Measurements from ENCODE around the gene SMAP1. TPM values are rescaled to one million over a fixed set of nuclear protein-coding genes. Genes with fewer than 3 reads are reported as not detected.
"Not testable (repeated sequence)": the region's sequence is repeated elsewhere in the genome, so short reads cannot be mapped to it uniquely, and the experiment has no call there.

The SMAP1 gene
- total RNA-seq, 4 donors from 2014 or later: 29.4 to 36.6 (median 35.8) TPM

- Histone ChIP-seq H3K4me1 (peaks cover 17 to 64% of the 10 kb centered on the region in 2 donors), H3K36me3 (no peaks in the 10 kb centered on the region), H3K27ac (peak overlapping the region in 2 of 4 donors; percentile 71 to 73), H3K27me3 (no peaks in the 10 kb centered on the region), H3K9me3 (no peaks in the 10 kb centered on the region), H3K4me3 (no peak overlapping the region)
- intact Hi-C loops (cut with DNase I; ENCODE audit: low total_unique reads): no loop called here
- DNase-seq: no peak
- in situ Hi-C loops (cut with MboI; ENCODE audit: low sequenced_read_pairs in 4 of 4): no loop called here
- TF ChIP-seq POLR2A (IDR thresholded peaks at IDR 0.05) (no peak), CTCF (IDR thresholded peaks at IDR 0.05 in 4 of 5, conservative IDR thresholded peaks at IDR 0.05 in 1 of 5) (no peak)
- ATAC-seq: no peak
Measured at GRCh38 chr6:70734381-70734780, 66.7 kb downstream of the SMAP1 start.

- Histone ChIP-seq H3K27me3 (no peaks in the 10 kb centered on the region), H3K9me3 (no peaks in the 10 kb centered on the region), H3K27ac (peak overlapping the region; percentile 12 to 73 (median 56)), H3K4me1 (peaks cover 17 to 58% of the 10 kb centered on the region in 2 donors), H3K4me3 (no peak overlapping the region), H3K36me3 (no peaks in the 10 kb centered on the region)
- in situ Hi-C loops (cut with MboI; ENCODE audit: low sequenced_read_pairs in 4 of 4): no loop called here
- ATAC-seq (no peak), DNase-seq (no peak)
- intact Hi-C loops (cut with DNase I; ENCODE audit: low total_unique reads): no loop called here
- no peak for TF ChIP-seq CTCF (IDR thresholded peaks at IDR 0.05 in 4 of 5, conservative IDR thresholded peaks at IDR 0.05 in 1 of 5)
- TF ChIP-seq POLR2A (IDR thresholded peaks at IDR 0.05): no peak
Measured at GRCh38 chr6:70734979-70735378, 67.3 kb downstream of the SMAP1 start.

GRCh38 chr6:70735513-70735912 is 67.8 kb downstream of the SMAP1 start:
- peak overlapping the region; percentile 12 to 73 (median 56) for H3K27ac ChIP-seq
- ATAC-seq: peak; percentile 88 to 94

GRCh38 chr6:70738028-70738427 is 70.3 kb downstream of the SMAP1 start:
- in situ Hi-C loops (cut with MboI; ENCODE audit: low sequenced_read_pairs in 4 of 4): no loop called here
- H3K27ac ChIP-seq: no peak overlapping the region
- H3K27me3 ChIP-seq: no peaks in the 10 kb centered on the region
- H3K4me3 ChIP-seq: no peak overlapping the region
- peaks cover 0 to 3% of the 10 kb centered on the region in 2 donors for H3K36me3 ChIP-seq
- TF ChIP-seq POLR2A (IDR thresholded peaks at IDR 0.05) (no peak), CTCF (IDR thresholded peaks at IDR 0.05 in 4 of 5, conservative IDR thresholded peaks at IDR 0.05 in 1 of 5) (no peak)
- no peaks in the 10 kb centered on the region for H3K9me3 ChIP-seq
- intact Hi-C loops (cut with DNase I; ENCODE audit: low total_unique reads): no loop called here
- DNase-seq (no peak), ATAC-seq (no peak)
- peaks cover 6 to 31% of the 10 kb centered on the region in 2 donors for H3K4me1 ChIP-seq

More at GRCh38 chr6:70735513-70735912, 67.8 kb downstream of the SMAP1 start:
- Histone ChIP-seq H3K27me3 (no peaks in the 10 kb centered on the region), H3K36me3 (no peaks in the 10 kb centered on the region), H3K4me1 (peaks cover 17 to 52% of the 10 kb centered on the region in 2 donors), H3K4me3 (no peak overlapping the region), H3K9me3 (no peaks in the 10 kb centered on the region)
- peak; percentile 32 to 50 for DNase-seq
- TF ChIP-seq CTCF (IDR thresholded peaks at IDR 0.05 in 4 of 5, conservative IDR thresholded peaks at IDR 0.05 in 1 of 5) (no peak), POLR2A (IDR thresholded peaks at IDR 0.05) (no peak)
- intact Hi-C loops (cut with DNase I; ENCODE audit: low total_unique reads): no loop called here
- in situ Hi-C loops (cut with MboI; ENCODE audit: low sequenced_read_pairs in 4 of 4): no loop called here

GRCh38 chr6:70739534-70739933 is 71.9 kb downstream of the SMAP1 start:
- Histone ChIP-seq H3K4me1 (peaks cover 6 to 30% of the 10 kb centered on the region in 2 donors), H3K36me3 (peaks cover 0 to 3% of the 10 kb centered on the region in 2 donors), H3K9me3 (no peaks in the 10 kb centered on the region), H3K4me3 (no peak overlapping the region), H3K27me3 (no peaks in the 10 kb centered on the region), H3K27ac (no peak overlapping the region)
- no peak for ATAC-seq
- intact Hi-C loops (cut with DNase I; ENCODE audit: low total_unique reads) (no loop called here), in situ Hi-C loops (cut with MboI; ENCODE audit: low sequenced_read_pairs in 4 of 4) (no loop called here)
- no peak for DNase-seq
- TF ChIP-seq CTCF (IDR thresholded peaks at IDR 0.05 in 4 of 5, conservative IDR thresholded peaks at IDR 0.05 in 1 of 5) (no peak), POLR2A (IDR thresholded peaks at IDR 0.05) (no peak)

- ATAC-seq; H3K36me3 ChIP-seq; DNase-seq; H3K27me3 ChIP-seq; H3K4me3 ChIP-seq; in situ Hi-C loops (cut with MboI; ENCODE audit: low sequenced_read_pairs in 4 of 4); H3K27ac ChIP-seq; H3K9me3 ChIP-seq; intact Hi-C loops (cut with DNase I; ENCODE audit: low total_unique reads): not testable (repeated sequence)
- peaks cover 6 to 21% of the 10 kb centered on the region in 2 donors for H3K4me1 ChIP-seq
Measured at GRCh38 chr6:70740746-70741145, 73.1 kb downstream of the SMAP1 start.

- intact Hi-C loops (cut with DNase I; ENCODE audit: low total_unique reads); H3K27me3 ChIP-seq; H3K9me3 ChIP-seq; in situ Hi-C loops (cut with MboI; ENCODE audit: low sequenced_read_pairs in 4 of 4); H3K27ac ChIP-seq; H3K4me3 ChIP-seq; ATAC-seq; H3K36me3 ChIP-seq; H3K4me1 ChIP-seq; DNase-seq: not testable (repeated sequence)
Measured at GRCh38 chr6:70742462-70742861, 74.8 kb downstream of the SMAP1 start.
